GM18511 (cell line): ENCODE results near the gene RFPL4A.

Experiments used
- ATAC-seq: cut with Tn5 transposase; IDR thresholded peaks from one replicate; pipeline ENCODE4 v1.9.1; 2021; ENCODE audit warnings: mild to moderate bottlenecking, moderate library complexity; ENCODE audit not compliant: unreplicated experiment

Gene RFPL4A

DNA sequence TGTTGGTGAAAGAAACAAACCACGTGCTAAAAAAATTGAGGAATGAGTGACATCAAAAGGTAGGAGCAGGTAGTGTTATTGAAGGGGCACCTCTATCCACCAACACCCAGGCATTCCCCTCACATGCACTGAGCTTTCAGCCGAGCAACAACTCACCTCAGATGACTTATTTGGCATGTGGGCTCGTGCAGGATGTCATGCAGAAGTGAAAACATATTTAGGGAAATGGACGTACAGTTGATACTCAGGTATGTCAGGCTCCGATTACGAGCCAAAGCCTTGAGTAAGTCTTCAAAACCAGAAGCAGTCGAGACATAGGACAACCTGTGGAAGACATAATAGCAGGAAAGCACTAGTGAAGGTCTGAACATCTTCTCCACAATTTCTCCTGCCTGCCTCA lies 42.5 kb downstream of the RFPL4A start:
- no peak for ATAC-seq

DNA sequence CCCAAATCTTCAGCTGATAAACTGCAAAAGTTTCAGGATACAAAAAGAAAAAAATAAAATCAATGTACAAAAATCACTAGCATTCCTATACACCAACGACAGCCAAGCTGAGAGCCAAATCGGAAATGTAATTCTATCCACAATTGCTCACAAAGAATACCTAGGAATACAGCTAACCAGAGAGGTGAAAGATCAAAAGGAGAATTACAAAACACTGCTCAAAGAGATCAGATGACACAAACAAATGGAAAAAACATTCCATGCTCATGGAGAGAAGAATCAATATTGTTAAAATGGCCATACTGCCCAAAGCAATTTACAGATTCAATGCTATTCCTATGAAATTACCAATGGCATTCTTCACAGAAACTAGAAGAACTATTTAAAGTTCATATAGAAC lies 43.4 kb downstream of the RFPL4A start:
- no peak for ATAC-seq

DNA sequence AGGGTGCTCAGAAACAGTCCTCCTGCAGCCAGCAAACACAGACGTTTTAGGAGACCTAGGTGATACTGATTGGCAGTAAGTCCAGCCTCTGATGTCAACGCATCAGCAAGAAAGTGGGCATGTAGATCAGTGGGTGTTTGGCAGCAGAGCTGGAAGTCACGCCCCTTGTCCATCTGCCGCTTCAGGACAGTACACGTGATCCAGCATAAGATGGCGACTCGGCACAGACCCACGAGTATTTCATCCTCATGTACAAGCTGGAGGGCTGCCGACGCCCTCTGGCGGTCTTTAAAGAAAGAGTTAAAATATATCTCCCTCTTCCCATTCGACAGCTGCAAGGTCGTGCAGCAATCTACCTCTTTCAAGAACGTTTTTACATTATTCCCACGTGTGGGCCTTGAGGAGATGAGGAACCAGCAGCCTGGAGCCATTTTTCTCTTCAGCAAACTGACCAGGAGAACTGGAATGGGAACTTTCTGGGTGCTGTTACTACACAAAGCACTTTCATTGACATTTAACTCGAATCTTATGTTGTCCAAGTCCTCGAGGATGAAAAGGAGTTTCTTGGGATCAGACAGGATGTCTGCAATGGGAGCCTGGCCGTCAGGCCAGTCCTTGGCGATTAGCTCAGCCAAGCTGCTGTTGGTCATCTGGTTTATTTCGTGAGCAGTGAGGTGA lies 50.6 kb downstream of the RFPL4A start:
- peak; percentile 63 for ATAC-seq

DNA sequence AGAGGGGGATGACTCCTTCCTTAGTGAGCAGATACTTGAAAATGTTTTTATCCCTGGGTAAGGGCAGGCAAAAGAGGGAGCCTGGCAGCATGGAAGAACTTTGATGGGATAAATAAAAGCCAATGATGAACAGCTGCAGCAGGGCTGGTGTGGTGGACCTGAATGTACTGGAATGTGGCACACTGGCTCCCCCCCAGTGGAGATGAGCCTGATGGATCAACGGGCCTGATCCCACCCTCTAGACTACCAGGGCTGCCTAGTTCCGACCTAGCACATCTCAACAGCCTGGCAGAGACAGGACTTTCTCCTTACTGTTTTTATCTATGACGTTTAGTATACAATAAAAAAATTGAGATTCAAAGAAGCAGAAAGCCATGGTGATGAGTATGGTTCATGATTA lies 52.4 kb downstream of the RFPL4A start:
- ATAC-seq: no peak

DNA sequence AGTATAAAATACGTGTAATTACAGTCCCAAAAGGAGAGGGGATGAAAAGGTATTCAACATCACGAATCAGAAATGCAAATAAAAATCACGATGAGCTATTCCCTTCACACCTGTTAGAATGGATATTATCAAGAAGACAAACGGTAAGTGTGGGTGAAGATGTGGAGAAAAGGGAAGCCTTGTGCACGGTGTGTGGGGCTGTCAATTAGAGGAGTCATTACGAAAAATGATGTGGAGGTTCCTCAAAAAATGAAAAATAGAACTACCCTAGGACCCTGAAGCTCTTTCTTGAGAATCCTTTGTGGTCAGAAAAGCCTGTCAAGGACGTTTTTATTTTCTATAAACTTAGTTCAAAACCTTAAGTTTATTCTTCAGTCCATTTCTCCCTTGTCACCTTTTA lies 53.6 kb downstream of the RFPL4A start:
- no peak for ATAC-seq
